KBM-7 (cell line): ENCODE data around the gene TRIO.
A peak's percentile ranks its signal among the peaks of the same experiment; 100 is the strongest.
"Not testable (repeated sequence)": the region's sequence is repeated elsewhere in the genome, so short reads cannot be mapped to it uniquely, and the experiment has no call there.

Source experiments
- DNase-seq: peaks from one replicate; pipeline ENCODE4 v3.0.0-alpha.2; 2015
- in situ Hi-C: fragments of 300-500 bp; cut with MboI; formaldehyde crosslinking; loops from 2 replicates; pipeline ENCODE4 v1.14.3; 2020; ENCODE audit warnings: low sequenced_read_pairs, low pct_unique_long_range_greater_than_20kb, mixed read lengths

The TRIO gene

DNA sequence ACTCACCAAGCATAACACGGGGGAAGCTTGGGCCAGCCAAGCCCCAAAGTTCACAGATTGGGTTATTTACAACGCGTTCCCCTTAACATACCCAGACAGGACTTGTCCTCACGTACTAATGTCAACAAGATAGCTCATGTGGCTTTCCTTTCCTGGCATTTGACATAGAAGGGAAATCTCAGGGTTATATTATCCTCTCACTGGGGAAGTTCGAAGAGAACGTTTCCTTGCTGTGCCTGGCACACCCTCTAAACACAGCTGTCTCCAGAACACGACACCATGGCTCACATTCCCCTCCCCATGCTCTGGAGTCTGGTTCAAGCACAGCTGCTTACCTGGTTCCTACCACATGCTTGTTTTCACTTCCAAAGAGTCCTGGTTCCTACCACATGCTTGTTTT is 391.6 kb downstream of the TRIO start:
- in situ Hi-C loops = no loop called here
- no peak for DNase-seq

DNA sequence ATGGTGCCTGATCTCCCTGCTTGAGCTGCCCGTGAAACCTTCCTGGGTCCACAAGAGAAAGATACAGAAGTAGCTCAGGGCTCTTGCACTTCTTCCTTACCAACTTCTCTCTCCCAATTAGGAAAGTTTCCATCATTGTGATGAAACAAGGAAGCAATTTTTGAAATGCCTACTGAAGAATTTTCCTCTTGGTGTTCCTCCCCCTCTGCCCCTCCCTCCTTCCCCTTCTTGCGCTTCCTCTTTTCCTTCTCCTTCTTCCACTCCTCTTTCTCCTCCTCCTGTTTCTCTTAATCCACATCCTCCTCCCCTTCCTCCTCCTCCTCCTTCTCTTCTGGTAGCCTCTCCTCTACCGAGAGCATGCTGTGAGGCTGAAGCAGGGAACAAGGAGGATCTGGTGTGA is 402.2 kb downstream of the TRIO start:
- in situ Hi-C loops = no loop called here
- DNase-seq = peak; percentile 79

DNA sequence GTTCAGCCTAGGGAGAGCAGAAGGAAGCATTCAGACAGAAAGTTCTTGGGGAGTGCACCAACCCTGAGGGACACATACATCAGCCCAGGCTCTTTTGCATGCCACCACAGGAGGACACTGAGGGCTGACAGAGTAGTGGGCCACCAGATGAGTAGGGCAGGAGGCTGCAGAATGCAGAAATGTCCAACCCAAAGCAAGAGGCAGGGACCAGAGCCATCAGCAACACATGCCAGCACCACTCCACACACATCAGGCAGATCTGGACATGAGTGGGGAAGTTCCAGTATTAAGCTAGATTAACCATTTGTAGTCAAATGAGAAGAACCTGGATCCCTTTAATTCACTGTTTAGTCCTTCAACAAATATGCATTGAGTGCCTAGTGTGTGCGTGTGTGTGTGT is 402.7 kb downstream of the TRIO start:
- in situ Hi-C loops = no loop called here

DNA sequence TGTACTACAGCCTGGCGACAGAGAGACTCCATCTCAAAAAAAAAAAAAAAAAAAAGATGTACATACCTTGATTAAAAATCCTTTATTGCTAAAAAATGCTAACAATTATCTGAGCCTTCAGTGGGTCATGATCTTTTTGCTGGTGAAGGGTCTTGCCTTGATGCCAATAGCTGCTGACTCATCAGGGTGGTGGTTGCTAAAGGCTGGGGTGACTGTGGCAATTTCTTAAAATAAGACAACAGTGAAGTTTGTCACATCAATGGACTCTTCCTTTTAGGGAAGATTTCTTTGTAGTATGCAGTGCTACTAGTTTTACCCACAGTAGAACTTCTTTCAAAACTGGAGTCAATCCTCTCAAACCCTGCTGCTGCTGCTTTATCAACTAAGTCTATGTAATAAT is 404.5 kb downstream of the TRIO start:
- no peak for DNase-seq
- in situ Hi-C loops = no loop called here

More for the DNA sequence above, 402.7 kb downstream of the TRIO start:
- DNase-seq = no peak

DNA sequence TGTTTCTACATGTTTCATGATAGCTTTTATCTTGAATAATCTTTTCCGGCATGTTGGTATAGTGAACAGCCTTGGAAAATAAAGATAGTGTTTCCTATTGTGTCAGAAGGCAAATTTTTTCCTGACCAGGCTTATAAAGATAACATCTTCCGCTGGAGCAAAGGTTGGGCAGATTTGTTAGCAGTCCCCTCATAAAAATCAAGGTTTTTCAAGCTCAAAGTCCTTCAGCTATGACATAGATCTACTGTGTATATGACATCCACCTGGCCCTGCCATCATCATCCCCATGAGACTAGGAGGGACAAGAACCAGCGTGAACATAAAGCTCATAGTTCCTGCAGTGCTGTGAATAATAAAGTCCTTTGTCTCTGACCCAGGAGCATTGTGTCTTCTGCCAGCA is 408.1 kb downstream of the TRIO start:
- in situ Hi-C loops = no loop called here
- no peak for DNase-seq

DNA sequence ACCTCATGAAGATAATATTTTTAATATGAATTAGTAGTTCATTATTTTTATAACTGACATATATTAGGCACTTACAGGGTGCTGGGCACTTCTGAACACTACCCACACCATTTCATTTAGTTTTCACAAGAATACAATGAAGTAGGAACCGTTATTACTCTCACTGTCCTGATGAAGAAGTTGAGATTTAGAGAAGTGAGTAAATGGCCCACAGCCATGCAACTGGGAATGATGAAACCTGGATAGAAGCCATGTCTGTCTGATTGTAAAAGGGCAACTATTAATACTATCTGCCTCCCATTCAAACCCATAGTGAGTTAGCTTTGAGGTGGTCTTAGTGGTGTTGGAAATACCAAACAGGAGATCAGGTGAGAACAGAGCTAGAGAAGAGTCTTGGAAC is 408.9 kb downstream of the TRIO start:
- no peak for DNase-seq
- in situ Hi-C loops = no loop called here

DNA sequence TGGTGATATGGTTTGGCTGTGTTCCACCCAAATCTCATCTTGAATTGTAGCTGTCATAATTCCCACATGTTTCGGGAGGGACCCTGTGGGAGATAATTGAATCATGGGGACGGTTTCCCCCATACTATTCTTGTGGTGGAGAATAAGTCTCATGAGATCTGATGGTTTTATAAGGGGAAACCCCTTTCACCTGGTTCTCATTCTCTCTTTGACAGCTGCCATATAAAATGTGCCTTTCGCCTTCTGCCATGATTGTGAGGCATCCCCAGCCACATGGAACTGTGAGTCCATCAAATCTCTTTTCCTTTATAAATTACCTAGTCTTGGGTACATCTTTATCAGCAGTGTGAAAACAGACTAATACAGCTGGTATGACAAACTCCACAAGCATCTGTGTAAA is 411.1 kb downstream of the TRIO start:
- in situ Hi-C loops, DNase-seq: not testable (repeated sequence)

DNA sequence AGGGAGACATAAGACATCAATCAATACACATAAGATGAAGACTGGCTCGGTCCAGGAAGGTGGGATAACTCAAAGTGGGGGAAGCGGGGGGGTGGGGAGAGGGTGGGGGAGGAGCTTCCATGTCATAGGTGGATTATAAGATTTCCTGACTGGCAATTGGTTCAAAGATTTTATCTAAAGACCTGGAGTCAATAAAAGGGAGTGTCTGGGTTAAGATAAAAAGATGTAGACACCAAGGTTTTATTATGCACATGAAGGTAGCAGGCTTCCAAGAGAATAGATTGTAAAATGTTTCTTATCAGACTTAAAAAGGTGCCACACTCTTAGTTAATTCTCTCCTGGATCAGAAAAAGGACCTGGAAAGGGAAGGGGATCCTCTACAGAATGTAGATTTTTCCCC is 412.9 kb downstream of the TRIO start:
- DNase-seq = no peak

DNA sequence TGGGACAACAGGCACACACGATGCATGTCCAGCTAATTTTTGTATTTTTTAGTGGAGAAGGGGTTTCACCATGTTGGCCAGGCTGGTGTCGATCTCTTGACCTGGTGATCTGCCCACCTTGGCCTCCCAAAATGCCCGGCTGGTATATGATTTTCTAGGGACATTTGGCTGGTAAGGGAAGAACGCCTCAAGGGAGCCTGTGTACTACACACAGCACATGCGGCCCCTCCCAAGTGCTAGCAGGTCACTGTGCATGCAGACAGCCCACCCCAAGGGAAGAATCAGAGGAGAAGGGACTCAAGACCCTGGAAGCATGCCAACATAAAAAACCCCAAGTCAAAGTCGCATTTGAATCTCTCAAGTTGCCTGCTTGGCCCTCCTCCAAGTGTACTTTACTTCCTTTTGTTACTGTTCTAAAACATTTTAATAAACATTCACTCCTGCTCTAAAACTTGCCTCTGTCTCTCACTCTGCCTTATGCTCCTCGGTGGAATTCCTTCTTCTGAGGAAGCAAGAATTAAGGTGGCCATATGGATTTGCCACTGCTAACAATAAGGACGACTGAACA is 414.1 kb downstream of the TRIO start:
- peak; percentile 21 for DNase-seq
- in situ Hi-C loops = no loop called here

More for the DNA sequence above, 412.9 kb downstream of the TRIO start:
- in situ Hi-C loops = no loop called here

DNA sequence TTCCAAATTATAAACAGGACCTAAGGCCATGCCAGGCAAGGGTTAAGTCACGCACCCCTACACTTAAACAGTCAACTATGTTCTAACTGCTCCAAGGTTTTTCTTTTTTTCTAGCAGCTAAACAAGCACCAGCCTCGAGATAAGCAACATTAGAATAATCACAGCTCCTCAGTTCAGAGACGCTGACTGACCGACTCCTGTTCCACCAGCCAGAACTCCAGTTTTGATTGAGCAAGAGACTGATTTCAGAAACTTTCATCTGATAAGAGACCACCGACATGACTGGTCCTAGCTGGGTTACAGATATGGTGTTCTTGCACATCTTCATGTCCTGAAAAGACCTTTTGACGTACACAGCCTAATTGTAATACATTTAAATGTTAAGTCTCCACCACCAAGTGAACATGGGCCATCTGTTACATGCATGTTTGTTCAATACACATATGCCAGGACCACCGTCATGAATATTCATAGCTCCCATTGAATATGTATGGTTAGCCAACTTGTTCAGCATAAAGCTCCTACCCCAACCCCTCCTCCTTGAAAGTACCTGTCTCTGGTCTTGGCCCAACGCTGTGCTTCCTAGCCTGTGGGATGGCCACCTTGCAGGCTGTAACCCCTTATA is 414.8 kb downstream of the TRIO start:
- in situ Hi-C loops = no loop called here
- peak; percentile 38 for DNase-seq
